Skin of body (tissue), 2 donors: ENCODE data around the gene SRP68. TPM values are rescaled to one million over a fixed set of nuclear protein-coding genes. Genes with fewer than 3 reads are reported as not detected.
"Not testable (repeated sequence)": the region's sequence is repeated elsewhere in the genome, so short reads cannot be mapped to it uniquely, and the experiment has no call there.

Experiments
- DNase-seq: peaks from one replicate; lab custom pipeline; 2025; lab: John Stamatoyannopoulos, UW
- total RNA-seq: library from RNA; depleted of rRNA; stranded (reverse); fragments of >200 nt; gene quantifications from one replicate; pipeline ENCODE4 v1.2.3, GENCODE V29; 2014

Gene SRP68
- total RNA-seq, 1 donor from 2014 or later: 48.8 TPM

- no peak for DNase-seq
These were observed 4.7 kb upstream of the SRP68 start for GRCh38 chr17:76076765-76077583.

GRCh38 chr17:76076146-76076764, 3.9 kb upstream of the SRP68 start:
- no peak for DNase-seq

DNA sequence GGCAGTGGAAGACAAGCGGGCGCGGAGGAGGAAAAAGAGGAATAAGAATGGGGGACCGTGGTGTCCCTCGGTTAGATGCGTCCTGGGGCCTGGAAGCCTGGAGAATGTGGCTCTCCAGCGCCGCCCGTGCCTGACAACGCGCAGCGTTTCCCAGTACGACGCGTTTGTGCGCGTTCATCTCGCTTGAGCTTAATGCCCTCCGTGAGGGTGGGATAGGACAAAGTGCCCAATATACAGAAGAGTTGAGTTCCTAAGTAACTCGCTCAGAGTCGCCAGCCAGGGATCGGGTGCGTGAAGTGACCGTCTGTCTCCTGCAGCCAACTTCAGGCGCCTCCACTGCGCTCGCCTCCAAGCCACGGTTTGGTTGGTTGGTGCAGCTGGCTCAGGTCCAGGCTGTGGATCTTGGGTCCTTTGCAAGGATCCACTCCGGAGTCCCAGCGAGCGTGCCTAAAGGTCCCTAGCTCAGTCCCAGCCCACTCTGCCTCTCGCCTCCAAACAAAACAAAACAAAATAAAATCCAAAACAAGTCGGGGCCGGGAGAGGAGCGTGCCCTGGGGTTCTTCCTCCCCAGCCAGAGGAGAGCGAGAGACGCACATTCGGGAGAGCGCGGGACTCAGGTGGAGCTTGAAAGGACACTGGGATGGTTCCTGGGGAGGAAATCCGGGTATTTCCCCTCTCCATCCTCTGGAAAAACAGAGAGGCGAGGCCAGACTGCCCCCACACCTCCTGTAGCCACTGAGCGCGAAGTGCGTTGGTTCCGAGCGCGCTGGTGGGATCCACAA, 3.2 kb upstream of the SRP68 start:
- no peak for DNase-seq

- no peak for DNase-seq
These were observed 2.4 kb upstream of the SRP68 start, which contains the start of gene GALR2 for GRCh38 chr17:76074390-76075363. TSS of gene GALR2 (plus strand) at chr17:76074781. CDS start at chr17:76074884, 103 bp downstream.

GRCh38 chr17:76071531-76072147, 678 bp downstream of the SRP68 start:
- DNase-seq: no peak

- DNase-seq: no peak
These were observed 6.5 kb downstream of the SRP68 start for GRCh38 chr17:76065775-76066174.

GRCh38 chr17:76063875-76064546, 8.3 kb downstream of the SRP68 start:
- no peak for DNase-seq

- not testable (repeated sequence) for DNase-seq
These were observed 14.1 kb downstream of the SRP68 start for GRCh38 chr17:76058264-76058663.

DNA sequence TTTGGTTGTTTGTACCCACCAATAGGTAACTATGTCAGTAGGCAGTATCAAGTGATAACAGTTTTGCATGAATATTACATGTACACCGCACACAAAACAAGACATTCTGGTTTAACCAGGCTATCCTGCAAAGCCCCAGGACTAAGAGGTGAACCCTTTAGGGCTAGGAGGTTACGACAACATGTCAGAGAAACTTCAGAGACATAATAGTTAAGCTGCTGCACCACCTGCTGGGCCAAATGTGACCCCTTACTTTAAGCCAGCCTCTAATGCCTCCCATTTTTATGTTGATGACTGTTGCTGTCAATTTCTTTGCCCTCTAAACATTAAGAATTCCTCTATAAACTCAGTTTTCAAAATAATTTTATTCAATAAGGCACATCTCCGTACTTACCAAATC, 15.4 kb downstream of the SRP68 start:
- no peak for DNase-seq

- DNase-seq: no peak
These were observed 18.2 kb downstream of the SRP68 start for GRCh38 chr17:76054112-76054476.

DNA sequence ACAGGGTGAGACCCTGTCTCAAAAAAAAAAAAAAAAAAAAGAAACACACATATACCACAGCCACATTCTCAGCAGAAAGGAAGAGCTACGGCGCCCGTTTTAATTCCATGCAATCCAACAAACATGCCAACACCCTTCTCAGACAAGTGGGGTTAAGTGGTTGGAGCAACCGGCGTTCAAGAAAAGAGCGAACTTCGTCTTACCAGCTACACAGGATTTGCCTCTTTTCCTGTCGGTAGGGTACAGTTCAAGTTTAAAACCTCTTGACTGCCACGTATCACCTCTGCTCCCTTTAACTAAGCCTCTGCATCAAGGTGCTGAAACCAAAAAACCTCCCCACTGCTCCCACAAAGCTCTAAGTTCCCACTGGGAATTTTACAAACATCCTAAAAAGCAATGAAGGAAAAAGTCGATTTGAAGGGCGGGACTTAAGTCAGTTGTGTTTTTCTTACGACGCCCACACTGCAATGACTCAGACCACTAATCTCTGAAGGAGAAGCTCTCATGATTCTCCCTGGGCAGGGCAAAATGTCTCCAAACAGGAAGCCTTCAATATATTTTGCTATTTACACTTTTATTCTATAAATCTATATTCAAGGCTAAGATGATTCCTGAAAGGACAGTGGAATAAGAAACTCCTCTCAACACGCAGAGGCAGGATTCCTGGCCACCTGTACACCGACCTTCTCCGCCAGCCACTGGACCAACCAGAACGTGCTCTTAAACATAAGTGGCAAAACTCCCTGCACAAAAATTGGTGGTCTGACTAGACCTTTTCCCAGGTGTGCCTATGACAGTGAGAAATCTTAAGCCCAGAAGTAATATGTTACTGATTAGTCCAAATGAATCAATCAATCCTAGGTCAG, 18.8 kb downstream of the SRP68 start:
- DNase-seq: no peak

DNA sequence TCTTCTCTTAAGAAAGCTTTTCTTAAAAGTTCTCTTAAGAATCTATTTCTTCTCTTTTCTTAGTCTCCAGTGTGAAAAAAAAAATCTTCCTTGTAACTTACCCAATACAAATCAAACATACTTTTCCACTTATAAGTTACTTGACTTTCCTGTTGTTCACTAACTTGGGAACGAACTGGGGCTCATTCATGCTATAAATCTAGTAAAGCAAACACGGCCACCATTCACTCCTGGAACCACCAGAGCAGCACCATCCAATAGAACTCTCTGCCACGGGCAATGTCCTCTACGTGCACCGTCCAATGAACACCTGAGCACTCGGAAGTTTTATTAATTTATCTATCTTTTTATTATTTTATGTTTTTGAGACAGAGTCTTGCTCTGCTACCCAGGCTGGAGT, 20.8 kb downstream of the SRP68 start:
- DNase-seq: no peak

GRCh38 chr17:76050538-76051467, 21.5 kb downstream of the SRP68 start:
- DNase-seq: no peak

DNA sequence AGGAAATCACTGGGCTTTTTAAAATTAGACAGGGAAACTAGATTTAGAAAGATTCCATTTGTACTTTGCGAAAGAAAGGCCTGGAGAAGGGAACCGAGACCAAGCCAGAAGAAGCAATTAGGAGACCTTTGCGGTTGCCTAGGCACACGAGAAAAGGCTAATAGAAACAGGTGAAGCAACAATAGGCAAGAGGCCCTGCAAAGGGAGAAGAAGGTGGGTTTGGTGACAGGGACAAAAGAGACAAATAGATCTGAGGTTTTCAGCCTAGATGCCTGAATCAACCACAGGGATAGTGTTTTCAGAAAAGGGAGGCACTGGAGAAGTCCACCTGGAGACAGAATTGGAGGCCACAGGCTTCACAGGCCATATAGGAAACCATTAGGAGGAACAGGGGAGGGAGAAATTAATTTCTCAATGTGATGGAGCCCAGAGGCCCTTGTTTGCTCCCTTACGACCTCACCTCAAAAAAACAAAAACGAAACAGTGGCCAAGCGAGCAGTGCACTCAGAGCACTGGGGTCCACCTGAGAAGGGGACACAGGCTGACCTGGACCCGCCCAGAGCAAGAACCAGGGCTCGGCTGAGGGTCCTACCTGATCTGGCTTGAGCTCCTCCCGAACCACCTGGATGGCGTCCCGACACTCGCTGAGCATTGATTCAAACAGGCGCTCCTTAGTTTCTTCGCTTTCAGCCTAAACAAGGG, 22.3 kb downstream of the SRP68 start:
- no peak for DNase-seq

GRCh38 chr17:76049239-76049638, 23.1 kb downstream of the SRP68 start:
- DNase-seq: no peak

- DNase-seq: no peak
These were observed 23.6 kb downstream of the SRP68 start for GRCh38 chr17:76048711-76049110.

- no peak for DNase-seq
These were observed 24.2 kb downstream of the SRP68 start for GRCh38 chr17:76048025-76048605.
